Measurements from ENCODE around the gene CNBD2. TPM values are rescaled to one million over a fixed set of nuclear protein-coding genes. Genes with fewer than 3 reads are reported as not detected.

CNBD2 gene
- total and polyA plus RNA-seq, 4 donors, result 2.2 to 3.1 (median 2.5) TPM

DNA sequence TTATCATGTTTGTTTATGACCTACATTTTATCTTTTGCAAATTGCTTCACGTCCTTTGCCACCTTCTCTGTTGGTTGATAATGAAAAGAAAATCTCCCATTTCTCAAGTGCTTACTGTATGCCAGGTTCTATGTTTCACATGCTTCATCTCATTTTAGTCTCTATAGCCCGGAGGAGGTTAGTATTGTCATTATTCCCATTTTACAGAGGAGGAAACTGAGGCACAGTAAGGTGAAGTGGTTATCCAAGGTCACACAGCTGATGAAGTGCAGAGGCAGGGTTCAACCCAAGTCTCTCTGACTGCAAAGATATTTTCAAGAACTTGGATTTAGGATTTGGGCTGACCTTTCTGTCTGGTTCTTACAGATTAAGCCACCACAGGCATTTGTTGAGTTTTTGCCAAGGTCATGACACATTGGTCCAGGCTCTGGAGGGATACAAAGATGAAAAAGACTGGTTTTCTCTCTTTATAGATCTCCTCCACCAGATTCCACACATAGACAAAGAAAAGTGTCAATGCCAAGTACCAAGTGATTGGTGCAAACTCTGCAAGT lies 20.6 kb downstream of the CNBD2 start:
- Histone ChIP-seq H3K4me1 (ENCODE audit: control insufficient read depth in 4 of 4, insufficient read depth in 4 of 4, low read length in 3 of 4) (peaks cover 0 to 3% (median 0%) of the 10 kb centered on the region in 4 donors), H3K9ac (ENCODE audit: low read depth in 1 of 2, low read length in 2 of 2) (no peak overlapping the region), H3K27me3 (ENCODE audit: control insufficient read depth in 4 of 4, insufficient read depth in 4 of 4, low read length in 3 of 4) (no peaks in the 10 kb centered on the region), H3K4me3 (ENCODE audit: low read depth in 1 of 3, low read length in 3 of 3) (no peak overlapping the region), H3K36me3 (ENCODE audit: control insufficient read depth in 4 of 4, insufficient read depth in 3 of 4, low read depth in 1 of 4, low read length in 3 of 4) (no peaks in the 10 kb centered on the region), H3K9me3 (ENCODE audit: control insufficient read depth in 4 of 4, low read length in 3 of 4) (no peaks in the 10 kb centered on the region), H3K27ac (ENCODE audit: low read depth in 1 of 2, low read length in 2 of 2) (no peak overlapping the region)
- TF ChIP-seq REST (IDR thresholded peaks at IDR 0.05) (no peak), EGR1 (IDR thresholded peaks at IDR 0.05; ENCODE audit: low read depth in 2 of 2) (no peak), HNF4G (IDR thresholded peaks at IDR 0.05) (no peak), MAX (IDR thresholded peaks at IDR 0.05) (no peak), FOXA1 (IDR thresholded peaks at IDR 0.05) (no peak), ATF3 (IDR thresholded peaks at IDR 0.05) (no peak), NR2F2 (IDR thresholded peaks at IDR 0.05) (no peak)
- TF ChIP-seq, protein P1, sequence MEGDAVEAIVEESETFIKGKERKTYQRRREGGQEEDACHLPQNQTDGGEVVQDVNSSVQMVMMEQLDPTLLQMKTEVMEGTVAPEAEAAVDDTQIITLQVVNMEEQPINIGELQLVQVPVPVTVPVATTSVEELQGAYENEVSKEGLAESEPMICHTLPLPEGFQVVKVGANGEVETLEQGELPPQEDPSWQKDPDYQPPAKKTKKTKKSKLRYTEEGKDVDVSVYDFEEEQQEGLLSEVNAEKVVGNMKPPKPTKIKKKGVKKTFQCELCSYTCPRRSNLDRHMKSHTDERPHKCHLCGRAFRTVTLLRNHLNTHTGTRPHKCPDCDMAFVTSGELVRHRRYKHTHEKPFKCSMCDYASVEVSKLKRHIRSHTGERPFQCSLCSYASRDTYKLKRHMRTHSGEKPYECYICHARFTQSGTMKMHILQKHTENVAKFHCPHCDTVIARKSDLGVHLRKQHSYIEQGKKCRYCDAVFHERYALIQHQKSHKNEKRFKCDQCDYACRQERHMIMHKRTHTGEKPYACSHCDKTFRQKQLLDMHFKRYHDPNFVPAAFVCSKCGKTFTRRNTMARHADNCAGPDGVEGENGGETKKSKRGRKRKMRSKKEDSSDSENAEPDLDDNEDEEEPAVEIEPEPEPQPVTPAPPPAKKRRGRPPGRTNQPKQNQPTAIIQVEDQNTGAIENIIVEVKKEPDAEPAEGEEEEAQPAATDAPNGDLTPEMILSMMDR (IDR thresholded peaks at IDR 0.05; ENCODE audit: low read depth, low read length, missing input control), result no peak
- DNase-seq (ENCODE audit: low spot score), result no peak
- WGBS, result 87% methylated on average over 2 of the region's 2 CpGs

DNA sequence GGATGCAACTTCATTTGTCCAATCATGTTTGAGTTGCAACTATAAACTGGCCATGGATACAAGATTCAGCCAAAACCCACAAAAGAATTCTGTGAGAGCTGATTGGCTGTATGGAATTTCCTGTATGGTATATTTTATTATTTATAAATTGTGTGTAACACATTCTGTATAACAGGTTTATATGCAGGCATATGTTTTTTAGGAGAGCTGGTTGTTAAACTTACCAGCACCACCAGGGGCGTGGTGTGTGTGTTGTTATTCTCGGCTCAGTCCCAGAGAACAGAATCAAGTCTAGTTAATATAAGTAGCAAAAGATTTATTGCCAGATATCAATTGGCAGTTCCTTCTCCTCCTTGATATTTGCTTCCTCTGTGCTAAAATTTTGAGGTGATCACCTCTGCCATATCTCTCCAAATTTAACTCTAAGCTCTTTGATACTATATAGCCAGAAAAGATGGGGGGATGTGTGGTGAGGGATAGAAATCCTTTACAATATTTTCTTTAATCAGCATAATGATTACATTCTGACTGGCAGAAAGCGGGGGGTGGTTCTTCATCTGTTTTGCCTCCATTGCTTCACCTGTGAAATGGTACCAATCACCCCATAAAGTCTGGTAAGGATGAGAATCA lies 22.9 kb downstream of the CNBD2 start:
- no peak for DNase-seq (ENCODE audit: low spot score)
- no peaks in the 10 kb centered on the region for H3K27me3 ChIP-seq (ENCODE audit: control insufficient read depth in 4 of 4, insufficient read depth in 4 of 4, low read length in 3 of 4)
- TF ChIP-seq REST (IDR thresholded peaks at IDR 0.05) (no peak), RAD21 (IDR thresholded peaks at IDR 0.05) (peak in 1 of 2 donors; percentile 51), RXRA (IDR thresholded peaks at IDR 0.05) (no peak), EGR1 (IDR thresholded peaks at IDR 0.05; ENCODE audit: low read depth in 2 of 2) (no peak), MAX (IDR thresholded peaks at IDR 0.05) (no peak), HNF4A (conservative IDR thresholded peaks at IDR 0.05) (no peak), YY1 (IDR thresholded peaks at IDR 0.05) (no peak), FOXA1 (IDR thresholded peaks at IDR 0.05) (no peak), ZBTB33 (IDR thresholded peaks at IDR 0.05) (no peak), JUND (IDR thresholded peaks at IDR 0.05) (no peak), ATF3 (IDR thresholded peaks at IDR 0.05) (no peak)
- TF ChIP-seq, protein P1 (IDR thresholded peaks at IDR 0.05; ENCODE audit: low read depth, low read length, missing input control), result peak; percentile 32
- no peak overlapping the region for H3K4me3 ChIP-seq (ENCODE audit: low read depth in 1 of 3, low read length in 3 of 3)
- WGBS, result 29% methylated on average over 3 of the region's 3 CpGs
- no peaks in the 10 kb centered on the region for H3K36me3 ChIP-seq (ENCODE audit: control insufficient read depth in 4 of 4, insufficient read depth in 3 of 4, low read depth in 1 of 4, low read length in 3 of 4)
- no peaks in the 10 kb centered on the region for H3K9me3 ChIP-seq (ENCODE audit: control insufficient read depth in 4 of 4, low read length in 3 of 4)
- peaks cover 0 to 3% (median 0%) of the 10 kb centered on the region in 4 donors for H3K4me1 ChIP-seq (ENCODE audit: control insufficient read depth in 4 of 4, insufficient read depth in 4 of 4, low read length in 3 of 4)
- no peak overlapping the region for H3K9ac ChIP-seq (ENCODE audit: low read depth in 1 of 2, low read length in 2 of 2)
- no peak overlapping the region for H3K27ac ChIP-seq (ENCODE audit: low read depth in 1 of 2, low read length in 2 of 2)
